Fibroblast of skin of right quadriceps (primary cell): ENCODE results near the gene EFCC1.
"Not testable (repeated sequence)": the region's sequence is repeated elsewhere in the genome, so short reads cannot be mapped to it uniquely, and the experiment has no call there.

Experiments used
- DNase-seq: peaks from one replicate; pipeline ENCODE4 v3.0.0-alpha.2; 2013

Gene EFCC1

GRCh38 chr3:129059311-129059958, 58.3 kb downstream of the EFCC1 start:
- no peak for DNase-seq

- DNase-seq, result no peak
Observed at GRCh38 chr3:129060276-129061022, 59.3 kb downstream of the EFCC1 start, which contains the start of gene GP9. TSS of gene GP9 (plus strand) at chr3:129060779. CDS start at chr3:129061740, 961 bp downstream.

GRCh38 chr3:129061023-129061887, 60.2 kb downstream of the EFCC1 start:
- no peak for DNase-seq

- DNase-seq, result no peak
Observed at GRCh38 chr3:129061888-129062834, 61.1 kb downstream of the EFCC1 start.

GRCh38 chr3:129063091-129063640, 62.1 kb downstream of the EFCC1 start:
- no peak for DNase-seq

GRCh38 chr3:129063841-129064482, 62.9 kb downstream of the EFCC1 start:
- DNase-seq, result no peak

GRCh38 chr3:129065016-129065719, 64.1 kb downstream of the EFCC1 start:
- DNase-seq, result no peak

- no peak for DNase-seq
Observed at GRCh38 chr3:129065720-129066073, 64.6 kb downstream of the EFCC1 start.

- not testable (repeated sequence) for DNase-seq
Observed at GRCh38 chr3:129067719-129068118, 66.6 kb downstream of the EFCC1 start.

- DNase-seq, result no peak
Observed at GRCh38 chr3:129068291-129068886, 67.3 kb downstream of the EFCC1 start.

GRCh38 chr3:129069313-129070085, 68.4 kb downstream of the EFCC1 start:
- not testable (repeated sequence) for DNase-seq

GRCh38 chr3:129070086-129070885, 69.2 kb downstream of the EFCC1 start:
- DNase-seq, result no peak

GRCh38 chr3:129077222-129077621, 76.1 kb downstream of the EFCC1 start:
- no peak for DNase-seq

- no peak for DNase-seq
Observed at GRCh38 chr3:129078510-129078909, 77.4 kb downstream of the EFCC1 start.

GRCh38 chr3:129081503-129081902, 80.4 kb downstream of the EFCC1 start:
- DNase-seq, result no peak

- DNase-seq, result no peak
Observed at GRCh38 chr3:129082026-129082425, 80.9 kb downstream of the EFCC1 start.

GRCh38 chr3:129084501-129084900, 83.4 kb downstream of the EFCC1 start:
- no peak for DNase-seq

GRCh38 chr3:129085165-129085715, 84.1 kb downstream of the EFCC1 start:
- DNase-seq, result no peak
